Ramos (cell line): ENCODE measurements around the gene DDR2.
"Not testable (repeated sequence)": the region's sequence is repeated elsewhere in the genome, so short reads cannot be mapped to it uniquely, and the experiment has no call there.

Experiments
- in situ Hi-C: fragments of 300-500 bp; cut with MboI; formaldehyde crosslinking; loops from one replicate; pipeline ENCODE4 v1.14.3; 2022; ENCODE audit warnings: low sequenced_read_pairs; ENCODE audit not compliant: unreplicated experiment

DDR2 gene

GRCh38 chr1:162712317-162713029 lies 80.2 kb downstream of the DDR2 start:
- in situ Hi-C loops, result no loop called here

GRCh38 chr1:162716123-162716522 lies 83.9 kb downstream of the DDR2 start:
- in situ Hi-C loops, result no loop called here

GRCh38 chr1:162716552-162716951 lies 84.3 kb downstream of the DDR2 start:
- in situ Hi-C loops, result no loop called here

GRCh38 chr1:162717548-162718184 lies 85.4 kb downstream of the DDR2 start:
- in situ Hi-C loops, result no loop called here

- in situ Hi-C loops, result no loop called here
Measured at GRCh38 chr1:162719678-162720077, 87.4 kb downstream of the DDR2 start.

- in situ Hi-C loops, result no loop called here
Measured at GRCh38 chr1:162720996-162721395, 88.7 kb downstream of the DDR2 start.

GRCh38 chr1:162721471-162721870 lies 89.2 kb downstream of the DDR2 start:
- in situ Hi-C loops, result no loop called here

GRCh38 chr1:162722036-162722435 lies 89.8 kb downstream of the DDR2 start:
- in situ Hi-C loops, result no loop called here

- in situ Hi-C loops, result no loop called here
Measured at GRCh38 chr1:162724583-162725120, 92.4 kb downstream of the DDR2 start.

- in situ Hi-C loops, result no loop called here
Measured at GRCh38 chr1:162725301-162725837, 93.1 kb downstream of the DDR2 start.

- in situ Hi-C loops, result no loop called here
Measured at GRCh38 chr1:162726555-162726954, 94.3 kb downstream of the DDR2 start.

GRCh38 chr1:162727493-162727892 lies 95.2 kb downstream of the DDR2 start:
- in situ Hi-C loops, result not testable (repeated sequence)

GRCh38 chr1:162728573-162728972 lies 96.3 kb downstream of the DDR2 start:
- in situ Hi-C loops, result no loop called here

GRCh38 chr1:162729195-162729774 lies 97.0 kb downstream of the DDR2 start:
- in situ Hi-C loops, result not testable (repeated sequence)

GRCh38 chr1:162732094-162732493 lies 99.8 kb downstream of the DDR2 start:
- in situ Hi-C loops, result no loop called here

GRCh38 chr1:162732566-162733335 lies 100.5 kb downstream of the DDR2 start:
- in situ Hi-C loops, result no loop called here

- in situ Hi-C loops, result no loop called here
Measured at GRCh38 chr1:162733336-162733590, 101.0 kb downstream of the DDR2 start.

- in situ Hi-C loops, result no loop called here
Measured at GRCh38 chr1:162734047-162734446, 101.8 kb downstream of the DDR2 start.

- in situ Hi-C loops, result no loop called here
Measured at GRCh38 chr1:162736184-162736583, 103.9 kb downstream of the DDR2 start.

GRCh38 chr1:162736633-162737067 lies 104.4 kb downstream of the DDR2 start:
- in situ Hi-C loops, result no loop called here

- in situ Hi-C loops, result no loop called here
Measured at GRCh38 chr1:162740755-162741154, 108.5 kb downstream of the DDR2 start.
